HL-60 (cell line): Measurements from ENCODE around the gene SLC49A3.

Experiments
- GABPA ChIP-seq: IDR thresholded peaks from 2 replicates; pipeline ENCODE4 v1.6.1; 2012; ENCODE audit warnings: low read depth
- POLR2AphosphoS5 ChIP-seq: IDR thresholded peaks from 2 replicates; pipeline ENCODE4 v1.6.1; 2012; ENCODE audit warnings: low read depth
- SPI1 ChIP-seq: IDR thresholded peaks from 2 replicates; pipeline ENCODE4 v1.6.1; 2012; ENCODE audit warnings: low read depth, mild to moderate bottlenecking, borderline replicate concordance
- TF ChIP-seq, protein P1 (sequence below): IDR thresholded peaks from one replicate; pipeline ENCODE4 v1.5.1; 2011; ENCODE audit warnings: low read length, control low read depth, inconsistent platforms; ENCODE audit not compliant: insufficient read depth

DNA sequence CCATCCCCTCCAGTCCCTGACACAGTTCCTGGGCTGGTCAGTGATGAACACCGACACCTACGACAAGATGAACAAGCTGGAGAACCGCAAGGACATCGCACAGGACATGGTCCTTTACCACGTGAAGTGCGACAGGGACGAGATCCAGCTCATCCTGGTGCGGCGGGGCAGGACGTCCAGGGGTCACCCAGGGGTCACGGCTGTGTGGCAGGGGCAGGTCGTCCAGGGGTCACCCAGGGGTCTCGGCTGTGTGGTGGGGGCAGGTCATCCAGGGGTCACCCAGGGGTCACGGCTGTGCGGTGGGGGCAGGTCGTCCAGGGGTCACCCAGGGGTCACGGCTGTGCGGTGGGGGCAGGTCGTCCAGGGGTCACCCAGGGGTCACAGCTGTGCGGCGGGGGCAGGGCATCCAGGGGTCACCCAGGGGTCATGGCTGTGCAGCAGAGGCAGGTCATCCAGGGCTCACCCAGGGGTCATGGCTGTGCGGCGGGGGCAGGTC is 31.6 kb downstream of the SLC49A3 start:
- TF ChIP-seq POLR2AphosphoS5 (no peak), SPI1 (no peak), GABPA (no peak)
- TF ChIP-seq, protein P1, sequence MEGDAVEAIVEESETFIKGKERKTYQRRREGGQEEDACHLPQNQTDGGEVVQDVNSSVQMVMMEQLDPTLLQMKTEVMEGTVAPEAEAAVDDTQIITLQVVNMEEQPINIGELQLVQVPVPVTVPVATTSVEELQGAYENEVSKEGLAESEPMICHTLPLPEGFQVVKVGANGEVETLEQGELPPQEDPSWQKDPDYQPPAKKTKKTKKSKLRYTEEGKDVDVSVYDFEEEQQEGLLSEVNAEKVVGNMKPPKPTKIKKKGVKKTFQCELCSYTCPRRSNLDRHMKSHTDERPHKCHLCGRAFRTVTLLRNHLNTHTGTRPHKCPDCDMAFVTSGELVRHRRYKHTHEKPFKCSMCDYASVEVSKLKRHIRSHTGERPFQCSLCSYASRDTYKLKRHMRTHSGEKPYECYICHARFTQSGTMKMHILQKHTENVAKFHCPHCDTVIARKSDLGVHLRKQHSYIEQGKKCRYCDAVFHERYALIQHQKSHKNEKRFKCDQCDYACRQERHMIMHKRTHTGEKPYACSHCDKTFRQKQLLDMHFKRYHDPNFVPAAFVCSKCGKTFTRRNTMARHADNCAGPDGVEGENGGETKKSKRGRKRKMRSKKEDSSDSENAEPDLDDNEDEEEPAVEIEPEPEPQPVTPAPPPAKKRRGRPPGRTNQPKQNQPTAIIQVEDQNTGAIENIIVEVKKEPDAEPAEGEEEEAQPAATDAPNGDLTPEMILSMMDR: no peak
